KMS-11 (cell line): ENCODE measurements around the gene HIRIP3.
A peak's percentile ranks its signal among the peaks of the same experiment; 100 is the strongest.

Experiments
- H2AFZ ChIP-seq: fragments of 200-600 bp; sonication (generic); 2 replicates; pipeline ENCODE4 v1.6.1; 2016; ENCODE audit warnings: antibody characterized with exemption, mixed run types, low read depth
- H3K27ac ChIP-seq: fragments of 200-600 bp; sonication (generic); 2 replicates; pipeline ENCODE4 v1.6.1; 2016; ENCODE audit warnings: mild to moderate bottlenecking, mixed run types
- H3K27me3 ChIP-seq: fragments of 200-600 bp; sonication (generic); 2 replicates; pipeline ENCODE4 v1.6.1; 2017; ENCODE audit warnings: mild to moderate bottlenecking, low read depth, mixed run types, moderate library complexity; ENCODE audit not compliant: insufficient read depth
- H3K36me3 ChIP-seq: fragments of 200-600 bp; sonication (generic); 2 replicates; pipeline ENCODE4 v1.6.1; 2017; ENCODE audit warnings: mild to moderate bottlenecking, mixed run types; ENCODE audit not compliant: insufficient read depth
- H3K4me1 ChIP-seq: fragments of 200-600 bp; sonication (generic); 2 replicates; pipeline ENCODE4 v1.6.1; 2016; ENCODE audit warnings: mild to moderate bottlenecking, low read depth, mixed run types; ENCODE audit not compliant: poor library complexity, severe bottlenecking
- H3K4me2 ChIP-seq: fragments of 200-600 bp; sonication (generic); 2 replicates; pipeline ENCODE4 v1.7.0; 2016; ENCODE audit warnings: mild to moderate bottlenecking, mixed run types
- H3K4me3 ChIP-seq: fragments of 200-600 bp; sonication (generic); IDR thresholded peaks from 2 replicates; pipeline ENCODE4 v1.6.1; 2017; ENCODE audit warnings: low read depth, low read length, mixed read lengths; ENCODE audit not compliant: insufficient read depth
- H3K79me2 ChIP-seq: fragments of 200-600 bp; sonication (generic); 2 replicates; pipeline ENCODE4 v1.6.1; 2016; ENCODE audit warnings: low read depth, mixed run types; ENCODE audit not compliant: insufficient read depth
- H3K9ac ChIP-seq: fragments of 200-600 bp; sonication (generic); 2 replicates; pipeline ENCODE4 v1.6.1; 2016; ENCODE audit warnings: mild to moderate bottlenecking, mixed run types
- H4K20me1 ChIP-seq: fragments of 200-600 bp; sonication (generic); 2 replicates; pipeline ENCODE4 v1.6.1; 2016; ENCODE audit warnings: mild to moderate bottlenecking, mixed run types; ENCODE audit not compliant: insufficient read depth
- TF ChIP-seq, protein P1 (sequence below): fragments of 200-600 bp; sonication (generic); conservative IDR thresholded peaks from 2 replicates; pipeline ENCODE4 v1.6.1; 2017; ENCODE audit warnings: low read depth, mild to moderate bottlenecking, antibody characterized with exemption, low read length, moderate library complexity, mixed read lengths

The HIRIP3 gene

DNA sequence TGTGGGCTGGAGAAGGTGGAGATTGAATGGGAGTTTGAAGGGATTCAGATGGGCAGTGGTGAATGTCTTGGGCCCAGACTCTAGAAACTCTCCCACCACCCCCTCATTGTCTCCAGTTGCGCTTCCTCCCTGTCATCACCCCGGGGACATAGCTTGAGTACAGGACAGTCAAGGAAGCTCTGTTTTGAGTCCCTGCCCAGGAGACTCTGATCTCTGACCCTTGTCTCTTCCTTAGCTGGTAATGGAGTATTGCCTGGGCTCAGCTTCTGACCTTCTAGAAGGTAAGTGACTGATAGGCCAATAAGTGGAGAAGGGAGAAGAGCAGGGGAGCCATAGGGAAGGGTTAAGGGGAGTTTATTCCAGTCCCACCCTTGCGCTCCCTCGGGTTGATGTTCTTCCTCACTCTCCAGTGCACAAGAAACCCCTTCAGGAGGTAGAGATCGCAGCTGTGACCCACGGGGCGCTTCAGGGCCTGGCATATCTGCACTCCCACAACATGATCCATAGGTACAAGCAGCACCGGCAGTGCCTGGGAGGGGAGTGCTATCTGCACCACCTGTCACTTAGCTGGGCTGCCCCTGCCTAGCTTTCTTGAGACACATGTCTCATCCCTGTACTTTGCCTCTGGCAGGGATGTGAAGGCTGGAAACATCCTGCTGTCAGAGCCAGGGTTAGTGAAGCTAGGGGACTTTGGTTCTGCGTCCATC is 16.7 kb downstream of the HIRIP3 start:
- H3K27me3 ChIP-seq: no peaks in the 10 kb centered on the region
- H3K4me2 ChIP-seq: no peak overlapping the region
- H3K4me1 ChIP-seq: peaks cover 18% of the 10 kb centered on the region
- H3K27ac ChIP-seq: no peak overlapping the region
- H3K4me3 ChIP-seq: no peak overlapping the region
- TF ChIP-seq, protein P1, sequence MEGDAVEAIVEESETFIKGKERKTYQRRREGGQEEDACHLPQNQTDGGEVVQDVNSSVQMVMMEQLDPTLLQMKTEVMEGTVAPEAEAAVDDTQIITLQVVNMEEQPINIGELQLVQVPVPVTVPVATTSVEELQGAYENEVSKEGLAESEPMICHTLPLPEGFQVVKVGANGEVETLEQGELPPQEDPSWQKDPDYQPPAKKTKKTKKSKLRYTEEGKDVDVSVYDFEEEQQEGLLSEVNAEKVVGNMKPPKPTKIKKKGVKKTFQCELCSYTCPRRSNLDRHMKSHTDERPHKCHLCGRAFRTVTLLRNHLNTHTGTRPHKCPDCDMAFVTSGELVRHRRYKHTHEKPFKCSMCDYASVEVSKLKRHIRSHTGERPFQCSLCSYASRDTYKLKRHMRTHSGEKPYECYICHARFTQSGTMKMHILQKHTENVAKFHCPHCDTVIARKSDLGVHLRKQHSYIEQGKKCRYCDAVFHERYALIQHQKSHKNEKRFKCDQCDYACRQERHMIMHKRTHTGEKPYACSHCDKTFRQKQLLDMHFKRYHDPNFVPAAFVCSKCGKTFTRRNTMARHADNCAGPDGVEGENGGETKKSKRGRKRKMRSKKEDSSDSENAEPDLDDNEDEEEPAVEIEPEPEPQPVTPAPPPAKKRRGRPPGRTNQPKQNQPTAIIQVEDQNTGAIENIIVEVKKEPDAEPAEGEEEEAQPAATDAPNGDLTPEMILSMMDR: no peak
- H4K20me1 ChIP-seq: no peaks in the 10 kb centered on the region
- H3K9ac ChIP-seq: no peak overlapping the region
- peaks cover 25% of the 10 kb centered on the region for H3K79me2 ChIP-seq
- H3K36me3 ChIP-seq: no peaks in the 10 kb centered on the region; the same call in 1 of the 2 replicates
- H2AFZ ChIP-seq: no peak overlapping the region

GRCh38 chr16:29978081-29978480 is 17.3 kb downstream of the HIRIP3 start:
- Histone ChIP-seq H3K4me3 (no peak overlapping the region), H3K27ac (no peak overlapping the region), H3K4me1 (peaks cover 20% of the 10 kb centered on the region), H2AFZ (no peak overlapping the region), H3K4me2 (no peak overlapping the region), H3K36me3 (no peaks in the 10 kb centered on the region; the same call in 1 of the 2 replicates), H4K20me1 (no peaks in the 10 kb centered on the region), H3K27me3 (no peaks in the 10 kb centered on the region), H3K9ac (no peak overlapping the region), H3K79me2 (peaks cover 25% of the 10 kb centered on the region)
- TF ChIP-seq, protein P1: no peak

DNA sequence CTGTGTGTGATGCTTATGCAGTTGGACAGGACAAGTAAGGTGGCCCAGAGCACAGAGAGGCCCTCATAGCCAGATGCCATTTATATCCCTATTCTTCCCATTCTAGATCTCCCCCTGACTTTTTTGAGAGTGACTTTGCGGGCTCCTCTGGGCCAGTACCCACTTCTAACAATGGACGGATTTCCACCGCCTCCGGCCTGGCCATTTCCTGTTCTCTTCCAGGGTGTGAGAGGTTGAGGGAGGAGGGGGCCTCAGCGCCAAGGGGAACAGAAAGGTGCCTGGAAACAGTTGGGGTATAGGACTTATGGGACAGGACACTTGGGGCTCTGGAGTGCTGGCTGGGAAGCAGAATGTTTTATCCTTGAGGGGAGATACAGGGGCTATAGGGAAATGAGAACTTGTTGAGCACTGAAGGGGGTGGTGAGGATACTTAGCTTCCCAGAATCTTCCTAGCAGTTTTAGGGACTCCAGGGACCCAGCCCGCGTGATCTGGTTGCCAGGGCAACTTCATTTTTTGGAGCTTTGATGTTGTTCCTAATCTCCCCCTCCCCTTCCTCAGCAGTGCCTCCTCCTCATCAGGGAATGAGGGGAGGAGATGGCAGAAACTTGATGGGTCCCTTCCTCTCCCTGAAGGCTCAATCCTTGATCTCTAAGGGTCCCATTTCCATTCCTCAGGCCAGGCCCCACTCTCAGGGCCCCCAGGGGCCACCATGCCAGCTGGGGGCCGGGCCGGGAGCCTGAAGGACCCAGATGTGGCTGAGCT is 18.2 kb downstream of the HIRIP3 start:
- H3K79me2 ChIP-seq: peaks cover 25% of the 10 kb centered on the region
- H3K4me2 ChIP-seq: no peak overlapping the region
- no peak overlapping the region for H3K27ac ChIP-seq
- H3K36me3 ChIP-seq: no peaks in the 10 kb centered on the region; the same call in 1 of the 2 replicates
- no peak overlapping the region for H3K4me3 ChIP-seq
- H2AFZ ChIP-seq: no peak overlapping the region
- H3K9ac ChIP-seq: no peak overlapping the region
- H3K4me1 ChIP-seq: peaks cover 22% of the 10 kb centered on the region
- no peaks in the 10 kb centered on the region for H3K27me3 ChIP-seq
- H4K20me1 ChIP-seq: no peaks in the 10 kb centered on the region
- TF ChIP-seq, protein P1: no peak

DNA sequence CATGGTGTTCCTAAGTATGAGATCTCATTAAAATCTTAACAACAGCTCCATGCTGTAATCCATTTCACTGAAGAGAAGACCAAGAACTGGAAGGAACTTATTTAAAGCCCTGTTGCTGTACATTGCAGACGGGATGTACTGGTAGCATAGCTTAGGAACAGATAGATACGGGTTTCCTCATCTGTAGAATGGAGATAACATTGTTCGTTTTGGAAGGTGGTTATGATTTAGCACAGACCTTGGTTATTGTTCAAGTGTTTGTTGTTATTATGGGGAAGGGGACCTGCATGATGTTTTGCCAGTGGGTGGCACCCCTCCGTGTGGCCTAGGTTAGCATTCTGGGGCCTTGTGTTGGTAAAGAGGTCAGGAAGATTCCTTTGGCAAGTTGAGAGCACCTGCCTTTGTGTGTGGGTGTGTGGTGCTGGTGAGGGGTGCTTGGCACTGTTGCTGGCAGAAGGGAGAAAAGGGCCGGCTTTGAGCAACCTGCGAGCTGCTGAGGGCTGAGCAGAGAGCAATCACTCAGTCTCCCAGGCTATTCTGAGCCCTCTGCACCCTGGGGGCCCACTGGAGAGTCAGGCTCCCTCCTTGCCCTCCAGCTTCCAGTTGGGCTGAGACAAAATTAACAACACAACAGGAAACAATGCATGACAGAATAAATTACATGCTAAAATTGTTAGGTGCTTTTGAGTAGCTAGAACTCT is 19.5 kb downstream of the HIRIP3 start:
- TF ChIP-seq, protein P1: no peak
- Histone ChIP-seq H3K4me2 (peak overlapping the region; percentile 100), H3K4me1 (peaks cover 22% of the 10 kb centered on the region), H3K36me3 (no peaks in the 10 kb centered on the region; the same call in 1 of the 2 replicates), H4K20me1 (no peaks in the 10 kb centered on the region), H3K27ac (no peak overlapping the region), H3K27me3 (no peaks in the 10 kb centered on the region), H3K79me2 (peaks cover 25% of the 10 kb centered on the region), H3K9ac (no peak overlapping the region), H3K4me3 (no peak overlapping the region), H2AFZ (no peak overlapping the region)
